Fibroblast of gingiva (primary cell): Measurements from ENCODE around the gene TTLL4.
"Not testable (repeated sequence)": the region's sequence is repeated elsewhere in the genome, so short reads cannot be mapped to it uniquely, and the experiment has no call there.

ENCODE experiments used
- DNase-seq: peaks from one replicate; pipeline ENCODE4 v3.0.0-alpha.2; 2011; ENCODE audit warnings: low read depth

Gene TTLL4

GRCh38 chr2:218745559-218746469 lies 35.2 kb downstream of the TTLL4 start:
- peak; percentile 41 for DNase-seq

- DNase-seq: no peak
Measured at GRCh38 chr2:218746470-218746795, 35.8 kb downstream of the TTLL4 start.

GRCh38 chr2:218746960-218747359 lies 36.3 kb downstream of the TTLL4 start:
- DNase-seq: no peak

DNA sequence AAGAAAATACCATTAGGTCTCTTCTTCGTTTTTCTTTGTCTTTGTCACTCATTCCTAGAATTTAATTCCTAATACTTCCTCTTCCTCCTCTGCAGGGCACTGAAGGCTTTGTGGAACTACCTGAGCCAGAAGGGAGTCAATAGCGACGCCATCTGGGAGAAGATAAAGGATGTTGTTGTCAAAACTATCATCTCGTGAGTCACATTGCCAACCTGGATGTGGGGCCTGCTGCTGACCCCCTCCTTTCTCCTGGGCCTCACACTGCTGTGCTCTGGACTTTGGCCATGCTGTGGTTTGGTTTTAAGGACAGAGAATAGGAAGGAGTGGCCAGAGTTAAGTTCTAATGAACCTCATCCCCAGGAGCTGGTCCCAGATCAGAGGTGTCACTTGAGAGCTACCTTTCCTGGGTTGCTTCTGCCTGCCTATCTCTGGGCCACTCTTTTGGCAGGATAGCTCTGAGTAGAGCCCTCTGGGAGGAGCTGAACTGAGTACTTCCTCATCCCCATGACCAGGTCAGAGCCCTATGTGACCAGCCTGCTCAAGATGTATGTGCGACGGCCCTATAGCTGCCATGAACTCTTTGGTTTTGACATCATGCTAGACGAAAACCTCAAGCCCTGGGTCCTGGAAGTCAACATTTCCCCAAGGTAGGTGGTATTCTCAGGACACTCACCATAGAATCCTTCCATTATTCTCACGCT lies 38.3 kb downstream of the TTLL4 start:
- no peak for DNase-seq

GRCh38 chr2:218754201-218754600 lies 43.6 kb downstream of the TTLL4 start:
- DNase-seq: no peak

DNA sequence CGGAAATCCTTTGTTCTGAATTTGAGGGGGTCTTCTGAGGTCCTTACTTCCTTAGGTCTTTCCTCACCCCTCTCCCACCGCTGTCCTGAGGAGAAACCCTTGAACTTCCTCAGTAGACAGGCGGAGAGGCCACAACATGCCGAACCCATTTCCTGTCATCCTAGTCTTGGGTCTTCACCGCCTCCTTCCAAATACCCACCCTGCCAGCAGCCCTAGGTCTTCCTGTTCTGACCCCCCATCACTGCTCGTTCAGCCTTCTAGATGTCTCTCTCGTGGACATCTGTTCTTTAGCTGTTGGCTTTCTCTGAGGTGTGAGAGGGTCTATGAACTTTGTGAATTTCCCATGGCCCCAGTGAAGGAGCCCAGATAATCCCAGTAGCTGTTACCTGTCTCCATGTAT lies 44.1 kb downstream of the TTLL4 start:
- no peak for DNase-seq

DNA sequence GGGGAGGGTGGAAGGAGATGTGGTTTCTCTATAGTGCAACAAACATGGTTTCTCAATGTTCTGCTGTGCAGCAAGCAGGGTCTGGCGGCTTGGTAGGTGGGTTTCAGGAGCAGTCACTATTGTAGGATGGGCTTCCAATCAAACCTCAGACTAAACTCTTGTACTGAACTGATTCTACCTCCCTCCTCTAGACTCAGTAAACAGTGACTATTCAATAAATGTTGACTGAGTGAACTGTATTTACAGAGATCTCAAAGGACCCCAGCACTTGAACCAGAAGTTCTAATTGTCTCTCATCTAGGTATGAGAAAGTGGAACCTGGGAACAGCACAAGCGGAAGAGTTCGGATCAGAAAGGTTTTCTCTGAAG lies 44.5 kb downstream of the TTLL4 start:
- no peak for DNase-seq

DNA sequence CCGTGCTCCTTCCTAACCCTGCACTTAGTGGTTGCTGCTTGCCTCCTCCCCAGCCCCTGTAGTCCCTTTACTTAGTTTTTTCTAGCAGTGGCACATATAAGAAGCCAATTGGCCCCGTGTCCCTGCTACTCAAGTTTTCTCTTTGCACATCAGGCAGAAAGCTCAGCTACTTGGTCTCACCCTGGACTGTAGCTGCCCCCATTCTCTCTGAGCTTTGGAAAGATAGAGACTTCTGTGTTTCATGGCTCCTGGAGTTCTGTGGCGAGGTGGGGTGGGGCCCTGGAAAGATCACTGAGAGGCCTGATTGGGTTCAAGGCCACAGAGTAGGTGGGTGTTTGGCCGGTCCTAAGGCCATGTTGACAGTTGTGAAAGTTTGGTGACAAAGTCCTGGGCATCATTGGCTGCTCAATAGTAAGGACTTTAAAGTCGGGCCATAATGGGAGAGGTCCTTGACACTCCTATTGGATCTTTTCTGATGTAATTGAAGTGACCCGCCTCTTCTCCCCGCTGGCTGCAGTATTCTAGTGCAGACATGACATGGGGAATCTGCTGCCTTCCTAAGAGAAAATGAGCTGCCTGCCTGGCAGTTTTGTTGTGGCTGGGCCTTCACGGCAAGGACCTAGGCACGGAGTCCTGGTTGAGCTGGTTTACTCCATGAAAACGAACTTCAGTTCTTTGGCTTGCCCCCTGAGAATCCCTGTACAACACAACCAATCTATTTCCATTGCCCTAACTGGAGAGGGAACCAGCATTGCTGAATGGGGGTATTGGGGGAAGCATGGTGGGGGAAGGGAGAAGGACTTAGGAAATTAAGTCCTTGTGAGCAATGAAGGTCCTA lies 45.2 kb downstream of the TTLL4 start:
- DNase-seq: no peak

GRCh38 chr2:218756599-218757377 lies 46.2 kb downstream of the TTLL4 start:
- no peak for DNase-seq

- DNase-seq: no peak
Measured at GRCh38 chr2:218761795-218762194, 51.2 kb downstream of the TTLL4 start.

DNA sequence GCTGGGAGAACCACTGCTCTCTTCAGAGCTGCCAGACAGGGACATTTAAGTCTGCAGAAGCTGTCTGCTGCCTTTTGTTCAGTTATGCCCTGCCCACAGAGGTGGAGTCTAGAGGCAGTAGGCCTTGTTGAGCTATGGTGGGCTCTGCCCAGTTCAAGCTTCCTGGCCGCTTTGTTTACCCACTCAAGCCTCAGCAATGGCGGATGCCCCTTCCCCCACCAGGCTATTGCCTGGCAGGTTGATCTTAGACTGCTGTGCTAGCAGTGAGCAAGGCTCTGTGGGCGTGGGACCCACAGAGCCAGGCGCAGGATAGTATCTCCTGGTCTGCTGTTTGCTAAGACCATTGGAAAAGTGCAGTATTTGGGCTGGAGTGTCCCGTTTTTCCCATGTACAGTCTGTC lies 62.1 kb downstream of the TTLL4 start:
- DNase-seq: not testable (repeated sequence)

- DNase-seq: no peak
Measured at GRCh38 chr2:218773881-218774280, 63.2 kb downstream of the TTLL4 start.

DNA sequence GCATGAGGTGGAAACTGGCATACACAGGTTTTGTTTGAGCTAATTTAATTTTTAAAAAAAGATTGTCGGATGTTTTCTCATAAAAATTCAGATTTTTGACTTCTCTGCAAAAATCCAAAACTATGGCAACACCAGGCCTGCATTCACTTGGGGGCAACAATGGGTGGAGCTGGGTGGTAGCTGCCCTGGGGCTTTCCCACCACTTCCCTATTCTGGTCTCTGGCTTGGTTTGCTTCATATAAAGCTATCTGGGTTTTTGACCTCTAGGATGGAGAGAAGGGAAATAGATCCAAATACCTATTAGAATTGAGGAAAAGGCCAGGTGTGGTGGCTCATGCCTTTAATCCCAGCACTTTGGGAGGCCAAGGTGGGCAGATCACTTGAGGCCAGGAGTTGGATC lies 65.9 kb downstream of the TTLL4 start:
- no peak for DNase-seq

- no peak for DNase-seq
Measured at GRCh38 chr2:218777276-218777990, 66.8 kb downstream of the TTLL4 start.

DNA sequence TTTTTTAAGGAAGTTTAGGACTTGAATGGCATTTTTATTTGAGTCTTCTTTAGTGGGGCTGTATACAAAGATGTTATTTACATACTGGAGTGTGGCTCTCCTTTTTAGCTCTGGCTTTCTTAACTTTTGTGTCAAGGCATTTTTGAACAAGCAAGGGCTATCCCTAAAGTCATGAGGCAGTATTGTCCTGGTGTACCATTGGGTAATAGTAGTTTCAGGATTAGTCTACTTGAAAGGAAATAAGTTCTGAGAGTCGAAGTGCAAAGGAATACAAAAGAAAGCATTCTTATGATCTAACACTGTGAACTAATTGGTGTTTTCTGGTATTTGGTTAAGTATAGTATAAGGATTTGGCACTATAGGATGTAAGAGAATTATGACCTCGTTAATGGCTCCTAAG lies 69.4 kb downstream of the TTLL4 start:
- DNase-seq: no peak

DNA sequence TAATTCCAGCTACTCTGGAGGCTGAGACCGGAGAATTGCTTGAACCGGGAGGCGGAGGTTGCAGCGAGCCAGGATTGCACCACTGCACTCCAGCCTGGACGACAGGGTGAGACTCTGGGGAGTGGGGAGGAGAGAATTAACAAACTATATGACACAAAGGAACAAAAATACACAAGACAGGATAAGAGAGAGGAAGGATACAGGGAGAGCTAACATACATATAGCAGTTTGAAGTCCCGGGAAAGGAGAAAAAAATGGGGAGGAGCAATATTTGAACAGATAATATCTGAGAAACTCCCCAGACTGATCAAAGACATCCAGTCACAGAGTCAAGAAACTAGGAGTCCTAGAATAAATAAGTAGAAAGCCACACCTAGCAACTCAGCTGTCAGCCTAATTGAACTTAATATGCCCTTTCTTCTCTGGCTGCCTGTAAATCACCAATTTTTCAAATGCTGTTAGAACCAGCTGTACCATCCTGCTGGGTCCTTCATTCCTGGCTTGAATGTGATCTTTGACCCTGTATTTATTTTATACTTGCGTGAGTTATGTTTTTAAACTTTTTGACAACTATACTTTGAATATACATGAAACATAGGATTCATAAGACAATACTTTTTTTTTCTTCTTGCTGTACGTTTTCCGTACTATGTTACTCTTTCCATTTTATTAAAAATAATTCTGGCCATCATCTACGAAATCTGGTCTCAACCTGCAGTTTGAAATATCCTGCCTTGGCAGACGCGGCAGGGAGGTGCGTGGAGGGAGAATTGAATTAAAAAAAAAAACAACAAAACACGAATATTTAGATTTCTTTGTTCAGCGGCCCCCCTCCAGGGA lies 70.4 kb downstream of the TTLL4 start:
- no peak for DNase-seq

- DNase-seq: peak; percentile 26
Measured at GRCh38 chr2:218781691-218782527, 71.3 kb downstream of the TTLL4 start, which contains the start of gene CYP27A1. CYP27A1 (plus strand) TSS chr2:218782147; CDS start chr2:218782183, 36 bp downstream.

DNA sequence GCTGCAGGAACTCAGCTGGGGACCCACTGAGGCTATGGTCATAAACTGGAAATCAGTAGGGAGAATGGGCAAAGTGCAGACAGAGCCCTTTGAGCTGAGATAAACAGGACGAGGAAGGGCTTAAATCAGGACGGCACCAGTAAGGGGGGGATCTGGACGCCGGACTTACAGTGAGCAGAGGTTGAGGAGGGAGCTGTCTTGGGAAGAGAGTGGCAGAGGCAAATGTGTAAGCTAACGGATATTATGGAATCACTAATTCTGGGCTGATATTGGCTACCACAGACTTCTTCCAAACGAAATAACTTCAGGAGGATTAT lies 71.9 kb downstream of the TTLL4 start:
- no peak for DNase-seq

GRCh38 chr2:218783688-218784087 lies 73.1 kb downstream of the TTLL4 start:
- no peak for DNase-seq
